ENCODE data around the gene GNLY. TPM values are rescaled to one million over a fixed set of nuclear protein-coding genes. Genes with fewer than 3 reads are reported as not detected.

Gene GNLY
- total RNA-seq, 1 donor from 2014 or later, result 0.65 TPM

DNA sequence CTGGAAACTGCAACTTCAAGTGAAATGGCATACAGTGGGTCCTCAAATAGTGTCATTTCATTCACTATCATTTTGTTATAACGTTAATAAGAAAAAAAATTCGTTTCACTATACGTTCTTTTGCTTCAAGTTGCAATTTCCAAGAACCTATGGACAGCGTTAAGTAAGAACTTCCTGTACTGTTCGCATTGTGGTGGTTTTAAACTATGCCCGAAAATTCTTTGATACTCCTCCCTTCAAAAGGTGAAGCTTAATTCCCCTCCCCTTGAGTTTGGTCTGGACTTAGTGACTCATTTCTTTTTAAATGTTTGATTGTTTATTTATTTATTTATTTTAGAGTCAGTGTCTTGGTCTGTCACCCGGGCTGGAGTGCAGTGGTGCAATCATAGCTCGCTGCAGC, 20.7 kb downstream of the GNLY start:
- peaks cover 24% of the 10 kb centered on the region for H3K4me1 Mint-ChIP-seq
- H3K4me3 Mint-ChIP-seq, result no peak overlapping the region

DNA sequence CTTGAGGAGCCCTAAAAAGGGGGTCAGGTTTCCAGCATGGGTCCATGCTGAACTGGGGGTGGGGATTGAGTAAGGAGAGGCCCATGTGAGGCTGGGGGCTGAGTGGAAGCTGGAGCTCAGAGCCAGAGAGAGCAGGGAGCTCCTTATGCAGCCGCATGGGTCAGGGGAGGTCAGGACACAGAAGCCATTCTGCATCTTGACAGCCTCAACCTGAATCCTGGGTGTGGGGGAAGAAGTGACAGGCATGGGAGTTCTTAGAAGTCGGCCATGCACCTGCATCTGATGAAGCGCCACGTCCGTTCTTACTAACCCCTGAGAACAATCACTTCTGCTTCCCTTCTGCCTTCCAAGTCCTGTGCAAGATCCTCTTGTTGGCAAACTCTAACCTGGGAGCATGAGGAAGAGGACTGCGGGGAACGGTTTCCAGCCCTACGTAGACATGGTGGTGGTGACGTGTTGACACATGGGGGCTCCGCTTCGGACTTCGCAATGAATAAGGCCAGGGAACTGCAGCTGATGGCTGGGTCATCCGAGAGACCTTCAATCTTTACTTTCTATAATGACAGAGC, 22.3 kb downstream of the GNLY start:
- no peak overlapping the region for H3K27ac ChIP-seq
- no peak overlapping the region for H3K4me3 ChIP-seq
- H3K9ac ChIP-seq, result no peak overlapping the region
- TF ChIP-seq EZH2phosphoT487 (IDR thresholded peaks at IDR 0.05) (no peak), EZH2 (IDR thresholded peaks at IDR 0.05) (no peak)
- TF ChIP-seq, protein P1, sequence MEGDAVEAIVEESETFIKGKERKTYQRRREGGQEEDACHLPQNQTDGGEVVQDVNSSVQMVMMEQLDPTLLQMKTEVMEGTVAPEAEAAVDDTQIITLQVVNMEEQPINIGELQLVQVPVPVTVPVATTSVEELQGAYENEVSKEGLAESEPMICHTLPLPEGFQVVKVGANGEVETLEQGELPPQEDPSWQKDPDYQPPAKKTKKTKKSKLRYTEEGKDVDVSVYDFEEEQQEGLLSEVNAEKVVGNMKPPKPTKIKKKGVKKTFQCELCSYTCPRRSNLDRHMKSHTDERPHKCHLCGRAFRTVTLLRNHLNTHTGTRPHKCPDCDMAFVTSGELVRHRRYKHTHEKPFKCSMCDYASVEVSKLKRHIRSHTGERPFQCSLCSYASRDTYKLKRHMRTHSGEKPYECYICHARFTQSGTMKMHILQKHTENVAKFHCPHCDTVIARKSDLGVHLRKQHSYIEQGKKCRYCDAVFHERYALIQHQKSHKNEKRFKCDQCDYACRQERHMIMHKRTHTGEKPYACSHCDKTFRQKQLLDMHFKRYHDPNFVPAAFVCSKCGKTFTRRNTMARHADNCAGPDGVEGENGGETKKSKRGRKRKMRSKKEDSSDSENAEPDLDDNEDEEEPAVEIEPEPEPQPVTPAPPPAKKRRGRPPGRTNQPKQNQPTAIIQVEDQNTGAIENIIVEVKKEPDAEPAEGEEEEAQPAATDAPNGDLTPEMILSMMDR (IDR thresholded peaks at IDR 0.05), result no peak
- H3K9me3 ChIP-seq (ENCODE audit: low read depth), result no peaks in the 10 kb centered on the region
- no peak overlapping the region for H3K4me3 Mint-ChIP-seq
- H3K9me3 Mint-ChIP-seq, result peaks cover 7% of the 10 kb centered on the region
- H3K27me3 Mint-ChIP-seq (ENCODE audit: insufficient read depth, low read depth), result peaks cover 10% of the 10 kb centered on the region
- peaks cover 4% of the 10 kb centered on the region for H3F3A ChIP-seq (ENCODE audit: low read depth)
- H3K4me1 Mint-ChIP-seq, result peaks cover 24% of the 10 kb centered on the region
- peak overlapping the region; percentile 82 for H3K27ac Mint-ChIP-seq
- DNase-seq (ENCODE audit: low spot score), result no peak
- H2AFZ ChIP-seq (replicated peaks), result no peak overlapping the region
- no peaks in the 10 kb centered on the region for H3K27me3 ChIP-seq
- H3K4me2 ChIP-seq, result peak overlapping the region; percentile 51
- H4K20me1 ChIP-seq (ENCODE audit: low read depth), result no peaks in the 10 kb centered on the region
- no peaks in the 10 kb centered on the region for H3K36me3 Mint-ChIP-seq
- peaks cover 22% of the 10 kb centered on the region for H3K4me1 ChIP-seq
- H3K36me3 ChIP-seq, result no peaks in the 10 kb centered on the region
- H3K79me2 ChIP-seq (ENCODE audit: low read depth), result no peaks in the 10 kb centered on the region

More for the DNA sequence above, 20.7 kb downstream of the GNLY start:
- no peaks in the 10 kb centered on the region for H4K20me1 ChIP-seq (ENCODE audit: low read depth)
- H3K36me3 Mint-ChIP-seq, result no peaks in the 10 kb centered on the region
- H3K36me3 ChIP-seq, result no peaks in the 10 kb centered on the region
- H3K9ac ChIP-seq, result no peak overlapping the region
- no peak for TF ChIP-seq EZH2 (IDR thresholded peaks at IDR 0.05)
- TF ChIP-seq, protein P1 (IDR thresholded peaks at IDR 0.05), result no peak
- TF ChIP-seq EZH2phosphoT487 (IDR thresholded peaks at IDR 0.05), result no peak
- H3K4me1 ChIP-seq, result peaks cover 22% of the 10 kb centered on the region
- H3K27ac Mint-ChIP-seq, result no peak overlapping the region
- no peaks in the 10 kb centered on the region for H3K79me2 ChIP-seq (ENCODE audit: low read depth)
- H3K27me3 ChIP-seq, result no peaks in the 10 kb centered on the region
- H3K9me3 Mint-ChIP-seq, result no peaks in the 10 kb centered on the region
- DNase-seq (ENCODE audit: low spot score), result no peak
- H3K4me3 ChIP-seq, result no peak overlapping the region
- peaks cover 15% of the 10 kb centered on the region for H3K27me3 Mint-ChIP-seq (ENCODE audit: insufficient read depth, low read depth)
- H3K9me3 ChIP-seq (ENCODE audit: low read depth), result no peaks in the 10 kb centered on the region
- no peak overlapping the region for H2AFZ ChIP-seq (replicated peaks)
- no peak overlapping the region for H3K4me2 ChIP-seq
- no peak overlapping the region for H3K27ac ChIP-seq
- H3F3A ChIP-seq (ENCODE audit: low read depth), result peaks cover 4% of the 10 kb centered on the region

DNA sequence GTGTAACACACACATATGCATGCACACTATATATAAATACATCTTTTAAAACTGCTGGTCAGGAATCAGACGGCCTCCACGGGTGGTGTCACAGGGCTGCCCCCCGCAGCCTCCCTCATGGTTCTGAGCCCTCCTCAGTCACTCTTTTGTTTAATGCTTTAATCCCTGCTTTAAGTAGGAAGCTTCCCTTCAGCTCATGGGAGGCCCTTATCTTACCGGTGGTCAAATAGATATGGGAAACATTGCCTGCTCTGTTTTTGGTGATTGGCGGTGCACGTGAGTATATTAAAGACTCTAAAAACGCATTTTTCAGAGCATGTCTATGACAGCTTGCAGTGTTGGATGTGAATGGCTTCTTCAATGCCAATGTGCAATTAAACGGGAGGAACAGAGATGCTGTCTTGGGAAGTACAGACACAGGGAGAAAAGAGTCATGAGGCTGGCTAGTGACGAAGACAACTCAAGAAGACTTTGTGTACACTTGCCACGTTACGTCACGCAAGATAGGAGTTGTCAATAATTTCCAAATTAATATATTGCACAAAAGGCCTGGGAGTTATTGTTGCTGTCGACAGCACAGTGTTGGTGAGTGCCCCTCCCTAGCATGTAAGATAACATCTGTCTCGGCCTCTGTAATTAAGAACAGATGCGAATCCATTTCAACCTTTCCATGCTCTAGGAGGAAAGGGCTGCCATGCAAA, 23.3 kb downstream of the GNLY start:
- Histone ChIP-seq H3K79me2 (ENCODE audit: low read depth) (no peaks in the 10 kb centered on the region), H3K4me2 (peak overlapping the region; percentile 51), H3K36me3 (no peaks in the 10 kb centered on the region), H3K9me3 (ENCODE audit: low read depth) (no peaks in the 10 kb centered on the region), H3K27me3 (no peaks in the 10 kb centered on the region), H3F3A (ENCODE audit: low read depth) (peaks cover 4% of the 10 kb centered on the region), H3K27ac (no peak overlapping the region), H3K4me3 (no peak overlapping the region), H2AFZ (replicated peaks) (no peak overlapping the region), H4K20me1 (ENCODE audit: low read depth) (no peaks in the 10 kb centered on the region), H3K9ac (no peak overlapping the region), H3K4me1 (peaks cover 22% of the 10 kb centered on the region)
- DNase-seq (ENCODE audit: low spot score), result peak; percentile 73
- H3K4me3 Mint-ChIP-seq, result no peak overlapping the region
- no peak for TF ChIP-seq EZH2 (IDR thresholded peaks at IDR 0.05)
- no peaks in the 10 kb centered on the region for H3K36me3 Mint-ChIP-seq
- no peak overlapping the region for H3K27ac Mint-ChIP-seq
- H3K9me3 Mint-ChIP-seq, result peaks cover 9% of the 10 kb centered on the region
- peaks cover 24% of the 10 kb centered on the region for H3K4me1 Mint-ChIP-seq
- H3K27me3 Mint-ChIP-seq (ENCODE audit: insufficient read depth, low read depth), result peaks cover 12% of the 10 kb centered on the region

DNA sequence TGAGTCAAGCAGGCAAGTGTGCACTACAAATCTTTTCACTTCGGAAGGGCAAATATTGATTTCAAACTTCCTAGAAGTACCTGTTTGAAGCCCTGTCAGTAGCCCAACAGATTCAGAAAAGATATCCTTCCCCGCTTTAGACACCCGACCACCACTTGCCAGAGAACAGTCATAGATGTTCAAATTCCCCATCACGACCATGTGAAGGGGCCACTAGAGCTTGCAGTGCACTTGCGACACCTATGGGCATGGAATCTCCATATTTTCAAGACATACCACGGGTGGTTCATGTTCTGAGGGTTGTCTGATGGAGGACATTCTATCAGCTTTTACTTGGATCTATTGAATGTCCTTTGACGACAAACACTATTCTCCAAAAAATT, 23.8 kb downstream of the GNLY start:
- TF ChIP-seq, protein P1 (IDR thresholded peaks at IDR 0.05), result no peak
- no peak for TF ChIP-seq EZH2 (IDR thresholded peaks at IDR 0.05)
- TF ChIP-seq EZH2phosphoT487 (IDR thresholded peaks at IDR 0.05), result no peak

More for the DNA sequence above, 23.8 kb downstream of the GNLY start:
- H3K4me1 Mint-ChIP-seq, result peaks cover 24% of the 10 kb centered on the region
- H3K27ac Mint-ChIP-seq, result no peak overlapping the region
- Histone ChIP-seq H3K27me3 (no peaks in the 10 kb centered on the region), H3K36me3 (no peaks in the 10 kb centered on the region), H3K4me1 (peaks cover 22% of the 10 kb centered on the region), H2AFZ (replicated peaks) (no peak overlapping the region), H3K4me2 (peak overlapping the region; percentile 51), H3K4me3 (no peak overlapping the region), H3K79me2 (ENCODE audit: low read depth) (no peaks in the 10 kb centered on the region), H3F3A (ENCODE audit: low read depth) (peaks cover 4% of the 10 kb centered on the region), H3K27ac (no peak overlapping the region), H3K9me3 (ENCODE audit: low read depth) (no peaks in the 10 kb centered on the region), H4K20me1 (ENCODE audit: low read depth) (no peaks in the 10 kb centered on the region), H3K9ac (no peak overlapping the region)
- H3K36me3 Mint-ChIP-seq, result no peaks in the 10 kb centered on the region
- H3K9me3 Mint-ChIP-seq, result peaks cover 9% of the 10 kb centered on the region
- no peak overlapping the region for H3K4me3 Mint-ChIP-seq
- H3K27me3 Mint-ChIP-seq (ENCODE audit: insufficient read depth, low read depth), result peaks cover 12% of the 10 kb centered on the region
- no peak for DNase-seq (ENCODE audit: low spot score)
